ENCODE results near the gene SEPTIN11.
A peak's percentile ranks its signal among the peaks of the same experiment; 100 is the strongest.

Gene SEPTIN11

DNA sequence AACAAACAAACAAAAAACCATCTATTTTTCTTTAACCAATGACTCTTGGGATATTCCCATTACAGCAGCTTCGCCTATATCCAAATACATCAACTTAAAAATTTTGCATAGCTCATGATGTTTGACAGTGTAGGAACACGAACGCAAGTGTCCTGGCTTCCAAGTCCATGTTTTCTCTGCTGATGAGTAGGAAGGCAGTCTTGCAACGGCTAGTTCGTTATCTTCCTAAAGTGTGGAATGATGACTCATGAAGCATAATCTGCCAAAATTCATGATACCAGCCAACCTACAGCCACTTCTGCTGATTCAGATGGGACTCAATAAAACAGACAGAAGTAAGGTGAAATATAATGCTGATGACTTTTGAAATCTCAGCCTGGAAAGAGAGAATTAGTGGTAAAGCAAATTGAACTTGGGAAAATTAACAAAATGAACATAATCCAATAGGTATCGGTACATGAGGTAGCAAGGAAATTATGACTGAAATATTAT lies 6.4 kb upstream of the SEPTIN11 start:
- no peak overlapping the region for H2AFZ ChIP-seq (ENCODE audit: low read depth)
- no peaks in the 10 kb centered on the region for H3K79me2 ChIP-seq (ENCODE audit: insufficient read depth, low read depth)
- no peaks in the 10 kb centered on the region for H4K20me1 ChIP-seq (ENCODE audit: insufficient read depth)

DNA sequence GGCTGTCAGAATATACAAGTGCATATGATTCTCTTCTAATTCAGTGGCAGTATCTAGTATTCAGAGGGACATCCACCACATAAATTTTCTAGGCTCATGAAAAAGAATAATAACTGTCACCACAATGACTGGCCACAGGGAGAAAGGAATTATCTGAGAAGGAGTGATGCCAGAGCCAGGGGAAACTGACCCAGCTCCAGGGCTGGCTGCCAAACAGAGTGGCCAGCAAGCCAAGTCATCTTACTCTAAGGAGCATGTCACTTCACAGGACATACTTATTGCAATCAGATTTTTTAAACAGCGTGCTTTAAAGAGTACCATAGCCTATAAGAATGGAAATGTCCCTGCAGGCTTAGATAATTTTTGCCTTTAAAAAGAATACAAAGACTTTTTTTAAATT lies 5.8 kb upstream of the SEPTIN11 start:
- Histone ChIP-seq H3K4me3 (IDR thresholded peaks at IDR 0.05; ENCODE audit: insufficient read depth, low read depth, low read length) (no peak overlapping the region), H3K79me2 (ENCODE audit: insufficient read depth, low read depth) (no peaks in the 10 kb centered on the region), H3K4me1 (ENCODE audit: low read depth, poor library complexity, severe bottlenecking) (peaks cover 3% of the 10 kb centered on the region), H4K20me1 (ENCODE audit: insufficient read depth) (no peaks in the 10 kb centered on the region), H3K9ac (no peak overlapping the region), H3K36me3 (ENCODE audit: insufficient read depth) (no peaks in the 10 kb centered on the region), H3K27me3 (ENCODE audit: insufficient read depth, low read depth) (no peaks in the 10 kb centered on the region), H3K4me2 (no peak overlapping the region), H3K27ac (no peak overlapping the region), H2AFZ (ENCODE audit: low read depth) (no peak overlapping the region)
- no peak for TF ChIP-seq CTCF (conservative IDR thresholded peaks at IDR 0.05; ENCODE audit: low read depth, low read length)

More for the DNA sequence above, 6.4 kb upstream of the SEPTIN11 start:
- H3K27me3 ChIP-seq (ENCODE audit: insufficient read depth, low read depth) = no peaks in the 10 kb centered on the region
- peaks cover 3% of the 10 kb centered on the region for H3K4me1 ChIP-seq (ENCODE audit: low read depth, poor library complexity, severe bottlenecking)
- H3K36me3 ChIP-seq (ENCODE audit: insufficient read depth) = no peaks in the 10 kb centered on the region
- H3K4me2 ChIP-seq = no peak overlapping the region
- no peak overlapping the region for H3K4me3 ChIP-seq (IDR thresholded peaks at IDR 0.05; ENCODE audit: insufficient read depth, low read depth, low read length)
- no peak overlapping the region for H3K9ac ChIP-seq
- TF ChIP-seq CTCF (conservative IDR thresholded peaks at IDR 0.05; ENCODE audit: low read depth, low read length) = no peak
- H3K27ac ChIP-seq = no peak overlapping the region

- H3K4me1 ChIP-seq (ENCODE audit: low read depth, poor library complexity, severe bottlenecking) = peaks cover 12% of the 10 kb centered on the region
- H4K20me1 ChIP-seq (ENCODE audit: insufficient read depth) = no peaks in the 10 kb centered on the region
- peaks cover 17% of the 10 kb centered on the region for H3K79me2 ChIP-seq (ENCODE audit: insufficient read depth, low read depth)
- no peak overlapping the region for H2AFZ ChIP-seq (ENCODE audit: low read depth)
- no peak overlapping the region for H3K27ac ChIP-seq
- no peaks in the 10 kb centered on the region for H3K27me3 ChIP-seq (ENCODE audit: insufficient read depth, low read depth)
- H3K9ac ChIP-seq = no peak overlapping the region
- no peaks in the 10 kb centered on the region for H3K36me3 ChIP-seq (ENCODE audit: insufficient read depth)
- TF ChIP-seq CTCF (conservative IDR thresholded peaks at IDR 0.05; ENCODE audit: low read depth, low read length) = no peak
- no peak overlapping the region for H3K4me2 ChIP-seq
- H3K4me3 ChIP-seq (IDR thresholded peaks at IDR 0.05; ENCODE audit: insufficient read depth, low read depth, low read length) = no peak overlapping the region
Observed at GRCh38 chr4:76947369-76947768, 2.2 kb upstream of the SEPTIN11 start.

DNA sequence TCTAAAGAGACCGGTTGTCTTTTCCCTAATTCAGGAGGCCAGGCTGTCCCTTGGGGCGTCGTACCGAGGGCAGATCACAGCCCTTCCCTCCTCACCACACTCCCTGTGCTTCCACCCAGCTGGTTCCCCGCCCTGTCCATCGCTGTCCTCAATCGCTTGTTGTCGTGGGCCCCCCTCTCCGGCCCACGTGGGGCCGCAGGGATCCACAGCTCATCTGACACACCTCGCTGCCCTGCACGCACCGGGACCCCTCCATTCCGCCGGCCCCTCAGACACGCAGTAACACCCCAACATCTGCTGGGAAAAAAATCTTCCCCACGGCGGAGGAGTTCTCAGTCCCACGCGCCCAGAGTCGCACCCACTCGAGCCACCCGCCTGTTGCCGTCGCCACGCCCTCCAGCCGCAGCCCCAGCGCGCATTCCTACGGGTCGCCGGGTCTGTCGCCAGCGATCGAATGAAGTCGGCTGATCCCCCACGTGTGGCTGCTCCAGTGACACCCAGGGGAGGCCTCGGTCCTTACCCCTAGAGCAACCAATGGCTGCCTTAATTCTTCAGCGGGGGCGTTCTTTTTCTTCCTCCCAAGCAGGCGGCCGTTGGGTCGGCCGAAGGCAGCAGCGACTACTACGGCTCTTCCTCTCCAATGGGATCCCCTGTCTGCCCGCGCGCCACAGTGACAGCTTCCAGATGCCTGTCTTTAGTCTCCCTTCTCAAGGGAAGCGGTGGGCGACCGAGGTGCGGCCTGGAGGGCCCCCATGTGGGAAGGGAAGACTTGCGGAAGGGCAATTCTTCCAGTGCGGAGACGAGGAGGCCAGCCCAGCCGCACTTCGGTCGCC lies 893 bp upstream of the SEPTIN11 start:
- Histone ChIP-seq H4K20me1 (ENCODE audit: insufficient read depth) (no peaks in the 10 kb centered on the region), H3K79me2 (ENCODE audit: insufficient read depth, low read depth) (peaks cover 30% of the 10 kb centered on the region), H3K9ac (peak overlapping the region; percentile 83; the same call in 1 of the 2 replicates), H3K4me1 (ENCODE audit: low read depth, poor library complexity, severe bottlenecking) (peaks cover 22% of the 10 kb centered on the region), H3K27me3 (ENCODE audit: insufficient read depth, low read depth) (no peaks in the 10 kb centered on the region), H3K4me2 (peak overlapping the region; percentile 98; the same call in 1 of the 2 replicates), H3K4me3 (IDR thresholded peaks at IDR 0.05; ENCODE audit: insufficient read depth, low read depth, low read length) (no peak overlapping the region), H2AFZ (ENCODE audit: low read depth) (peak overlapping the region; percentile 93), H3K36me3 (ENCODE audit: insufficient read depth) (no peaks in the 10 kb centered on the region), H3K27ac (no peak overlapping the region)
- no peak for TF ChIP-seq CTCF (conservative IDR thresholded peaks at IDR 0.05; ENCODE audit: low read depth, low read length)
